H1 (cell line): ENCODE measurements around the gene MTTP. TPM values are rescaled to one million over a fixed set of nuclear protein-coding genes. Genes with fewer than 3 reads are reported as not detected.

Experiments
- CTCF ChIA-PET: fragments of 300-600 bp; sonication (Branson Sonifier 250); formaldehyde crosslinking; loops from one replicate; lab custom pipeline; 2021; ENCODE audit not compliant: partially characterized antibody; lab: Charles Lee
- POLR2A ChIA-PET: fragments of 300-600 bp; sonication (Branson Sonifier 250); formaldehyde crosslinking; loops from one replicate; lab custom pipeline; 2021; ENCODE audit warnings: inconsistent platforms; ENCODE audit not compliant: partially characterized antibody; lab: Charles Lee
- DNase-seq, 2 experiments: peaks; one replicate each; pipeline versions ENCODE4 v3.0.0 to v3.0.0-alpha.2; 2010 to 2022; ENCODE audit warnings: low spot score in 2 of 2, low read depth in 1 of 2, mixed read lengths in 1 of 2
- FAIRE-seq: peaks from 2 replicates; lab custom pipeline; 2011; peaks lifted over from hg19 to GRCh38; lab: Jason Lieb, UNC
- H2AFZ ChIP-seq: 2 replicates; pipeline ENCODE4 v1.8.1; 2012; ENCODE audit warnings: low read length, inconsistent platforms
- H2AK5ac ChIP-seq: 2 replicates; pipeline ENCODE4 v1.6.1; 2013; ENCODE audit warnings: low read depth, low read length
- H2BK120ac ChIP-seq: replicated peaks from 2 replicates; pipeline ENCODE3; 2013; ENCODE audit warnings: low read depth, low read length, inconsistent platforms
- H2BK12ac ChIP-seq: 2 replicates; pipeline ENCODE4 v1.6.1; 2013; ENCODE audit warnings: low read depth, low read length
- H2BK15ac ChIP-seq: 2 replicates; pipeline ENCODE4 v1.6.1; 2013; ENCODE audit warnings: low read length
- H2BK20ac ChIP-seq: 2 replicates; pipeline ENCODE4 v1.6.1; 2013; ENCODE audit warnings: low read length
- H2BK5ac ChIP-seq: 2 replicates; pipeline ENCODE4 v1.6.1; 2013; ENCODE audit warnings: low read depth, low read length
- H3K14ac ChIP-seq: 2 replicates; pipeline ENCODE4 v1.6.1; 2013; ENCODE audit warnings: inconsistent platforms; ENCODE audit not compliant: insufficient read length
- H3K18ac ChIP-seq: 2 replicates; pipeline ENCODE4 v1.6.1; 2013; ENCODE audit warnings: low read length; ENCODE audit errors: extremely low read depth
- H3K23ac ChIP-seq: 2 replicates; pipeline ENCODE4 v1.6.1; 2013; ENCODE audit warnings: inconsistent platforms; ENCODE audit not compliant: insufficient read length
- H3K23me2 ChIP-seq: 2 replicates; pipeline ENCODE4 v1.6.1; 2013; ENCODE audit warnings: low read depth, low read length
- H3K27ac ChIP-seq: 2 replicates; pipeline ENCODE4 v1.6.1; 2011; ENCODE audit warnings: low read depth, low read length, inconsistent platforms
- H3K27me3 ChIP-seq, 4 experiments: replicated peaks in 1 of 4; 1 replicate in 1 of 4; 2 replicates in 3 of 4; pipeline versions ENCODE4 v1.6.1 to v1.8.1; 2011 to 2013; ENCODE audit warnings: low read length in 3 of 4, mild to moderate bottlenecking in 3 of 4, inconsistent platforms in 2 of 4, mixed read lengths in 2 of 4, moderate library complexity in 1 of 4; ENCODE audit not compliant: control insufficient read depth in 3 of 4, insufficient read depth in 3 of 4; ENCODE audit errors: extremely low read depth in 1 of 4
- H3K36me3 ChIP-seq, 4 experiments: 2 replicates each; pipeline versions ENCODE4 v1.6.1 to v1.8.1; 2011 to 2013; ENCODE audit warnings: mild to moderate bottlenecking in 4 of 4, low read length in 3 of 4, moderate library complexity in 2 of 4, control low read depth in 1 of 4, inconsistent platforms in 1 of 4; ENCODE audit not compliant: insufficient read depth in 4 of 4, control insufficient read depth in 2 of 4
- H3K4ac ChIP-seq: replicated peaks from 2 replicates; pipeline ENCODE3; 2013; ENCODE audit warnings: low read length, low read depth, mixed read lengths, inconsistent platforms; ENCODE audit not compliant: insufficient read length
- H3K4me1 ChIP-seq, 4 experiments: replicated peaks in 1 of 4; 1 replicate in 1 of 4; 2 replicates in 3 of 4; pipeline versions ENCODE4 v1.6.1 to v1.8.1; 2011 to 2013; ENCODE audit warnings: low read length in 3 of 4, inconsistent platforms in 2 of 4, mixed read lengths in 1 of 4; ENCODE audit not compliant: insufficient read depth in 4 of 4, control insufficient read depth in 3 of 4
- H3K4me2 ChIP-seq, 2 experiments: 2 replicates each; pipeline versions ENCODE4 v1.6.1 to v1.8.1; 2011 to 2013; ENCODE audit warnings: low read depth in 2 of 2, low read length in 2 of 2, control low read depth in 1 of 2, inconsistent platforms in 1 of 2, mild to moderate bottlenecking in 1 of 2; ENCODE audit not compliant: insufficient read depth in 1 of 2
- H3K4me3 ChIP-seq, 4 experiments: fragments of 200-600, 300-600 bp in 1 of 4; sonication (generic), shearing (Covaris generic), sonication (Bioruptor Twin) in 1 of 4; 2 replicates each; pipeline versions ENCODE4 v1.5.1 to v1.8.1; 2011 to 2016; ENCODE audit warnings: low read length in 4 of 4, low read depth in 3 of 4, control low read depth in 2 of 4, inconsistent platforms in 2 of 4, mild to moderate bottlenecking in 2 of 4, mixed read lengths in 1 of 4, moderate library complexity in 1 of 4; ENCODE audit not compliant: insufficient read depth in 2 of 4; ENCODE audit errors: extremely low read depth in 1 of 4
- H3K56ac ChIP-seq: replicated peaks from 2 replicates; pipeline ENCODE3; 2013; ENCODE audit warnings: low read depth, mild to moderate bottlenecking, mixed read lengths, low read length, inconsistent platforms; ENCODE audit not compliant: insufficient read length
- H3K79me1 ChIP-seq: 2 replicates; pipeline ENCODE4 v1.6.1; 2013; ENCODE audit warnings: low read depth, low read length, control low read depth
- H3K79me2 ChIP-seq, 2 experiments: 2 replicates each; pipeline versions ENCODE4 v1.6.1 to v1.8.1; 2012 to 2013; ENCODE audit warnings: low read length in 2 of 2, mild to moderate bottlenecking in 2 of 2, inconsistent platforms in 1 of 2; ENCODE audit not compliant: insufficient read depth in 2 of 2, control insufficient read depth in 1 of 2
- H3K9ac ChIP-seq, 4 experiments: replicated peaks in 1 of 4; 1 replicate in 1 of 4; 2 replicates in 3 of 4; pipeline versions ENCODE4 v1.6.1 to v1.8.1; 2011 to 2013; ENCODE audit warnings: low read depth in 3 of 4, low read length in 3 of 4, control low read depth in 2 of 4, mild to moderate bottlenecking in 2 of 4, moderate library complexity in 2 of 4, inconsistent platforms in 1 of 4; ENCODE audit errors: extremely low read depth in 1 of 4
- H3K9me3 ChIP-seq, 2 experiments: 2 replicates each; pipeline versions ENCODE4 v1.6.1 to v1.8.1; 2012 to 2013; ENCODE audit warnings: mild to moderate bottlenecking in 2 of 2, moderate library complexity in 2 of 2, control low read depth in 1 of 2, inconsistent platforms in 1 of 2, low read depth in 1 of 2, low read length in 1 of 2, mixed read lengths in 1 of 2; ENCODE audit not compliant: insufficient read depth in 2 of 2
- H4K20me1 ChIP-seq, 2 experiments: replicated peaks in 1 of 2; 2 replicates each; pipeline versions ENCODE3 to v1.8.1; 2011 to 2013; ENCODE audit warnings: inconsistent platforms in 2 of 2, low read length in 2 of 2, mild to moderate bottlenecking in 1 of 2; ENCODE audit not compliant: insufficient read depth in 2 of 2, control insufficient read depth in 1 of 2
- H4K5ac ChIP-seq: 2 replicates; pipeline ENCODE4 v1.6.1; 2013; ENCODE audit warnings: low read length, low read depth, mixed read lengths, inconsistent platforms; ENCODE audit not compliant: insufficient read length
- H4K8ac ChIP-seq: 2 replicates; pipeline ENCODE4 v1.8.0; 2013; ENCODE audit warnings: mild to moderate bottlenecking, moderate library complexity, low read length, inconsistent platforms; ENCODE audit not compliant: insufficient read depth; ENCODE audit errors: extremely low read depth
- H4K91ac ChIP-seq: replicated peaks from 2 replicates; pipeline ENCODE3; 2013; ENCODE audit warnings: low read length, mixed read lengths, inconsistent platforms; ENCODE audit not compliant: insufficient read length
- E2F6 ChIP-seq: IDR thresholded peaks from 2 replicates; pipeline ENCODE4 v1.6.1; 2012; ENCODE audit warnings: inconsistent platforms
- EZH2 ChIP-seq: fragments of 200-600 bp; sonication (generic); IDR thresholded peaks from 2 replicates; pipeline ENCODE4 v1.7.1; 2012; ENCODE audit warnings: low read depth, mild to moderate bottlenecking, moderate library complexity, low read length, inconsistent platforms; ENCODE audit not compliant: severe bottlenecking
- GTF2F1 ChIP-seq: IDR thresholded peaks from 2 replicates; pipeline ENCODE4 v1.6.1; 2012; ENCODE audit warnings: low read depth, low read length, improper control_type of control experiment, borderline replicate concordance
- HDAC6 ChIP-seq: IDR thresholded peaks from one replicate; pipeline ENCODE4 v1.7.1; 2012; ENCODE audit warnings: low read depth, mild to moderate bottlenecking, inconsistent platforms, low read length, moderate library complexity
- JUN ChIP-seq: IDR thresholded peaks from 2 replicates; pipeline ENCODE4 v1.6.1; 2011; ENCODE audit warnings: low read depth, mild to moderate bottlenecking, improper control_type of control experiment, low read length
- KDM4A ChIP-seq: IDR thresholded peaks from one replicate; pipeline ENCODE4 v1.7.1; 2012; ENCODE audit warnings: low read depth, mild to moderate bottlenecking, moderate library complexity, low read length, inconsistent platforms; ENCODE audit not compliant: severe bottlenecking
- RXRA ChIP-seq: IDR thresholded peaks from 2 replicates; pipeline ENCODE4 v1.6.1; 2011; ENCODE audit warnings: low read depth, mild to moderate bottlenecking, low read length, moderate library complexity; ENCODE audit not compliant: insufficient read depth
- SAP30 ChIP-seq: fragments of 300-600 bp; sonication (generic); IDR thresholded peaks from 2 replicates; pipeline ENCODE4 v1.7.1; 2012; ENCODE audit warnings: low read length, moderate library complexity, mild to moderate bottlenecking, inconsistent platforms; ENCODE audit not compliant: insufficient read depth, insufficient replicate concordance
- SIN3A ChIP-seq, 2 experiments: IDR thresholded peaks in 1 of 2; conservative IDR thresholded peaks in 1 of 2; 2 replicates each; pipeline ENCODE4 v1.6.1; 2011 to 2012; ENCODE audit warnings: low read length in 2 of 2, improper control_type of control experiment in 1 of 2, low read depth in 1 of 2, mild to moderate bottlenecking in 1 of 2
- SP4 ChIP-seq: IDR thresholded peaks from 2 replicates; pipeline ENCODE4 v1.6.1; 2012; ENCODE audit warnings: low read length, inconsistent platforms
- TCF12 ChIP-seq: IDR thresholded peaks from 2 replicates; pipeline ENCODE4 v1.6.1; 2011; ENCODE audit warnings: low read depth, mild to moderate bottlenecking, low read length
- YY1 ChIP-seq: IDR thresholded peaks from 2 replicates; pipeline ENCODE4 v1.6.1; 2011; ENCODE audit warnings: low read depth, mild to moderate bottlenecking, low read length
- WGBS, 2 experiments: shearing (Covaris generic) in 1 of 2; methylation state at CpG; one replicate each; pipeline versions ENCODE4 v1.1.6 to v1.1.7; 2013 to 2015; ENCODE audit warnings: low lambda C conversion rate in 2 of 2, mixed read lengths in 2 of 2, inconsistent platforms in 1 of 2, low coverage in 1 of 2, missing lambda C conversion rate in 1 of 2; ENCODE audit not compliant: insufficient replicate concordance in 2 of 2, insufficient coverage in 1 of 2, insufficient read length in 1 of 2; ENCODE audit errors: extremely low coverage in 1 of 2, missing lambda C conversion rate in 1 of 2; 5-methylcytosine and 5-hydroxymethylcytosine counted together
- polyA plus RNA-seq, 7 experiments: library from polyadenylated mRNA; depleted of rRNA in 3 of 7; stranded (reverse) in 5 of 7; unstranded in 2 of 7; fragments of >200 nt in 5 of 7; fragments of 200-250 nt in 2 of 7; gene quantifications; 1 replicate in 5 of 7; 2 replicates in 1 of 7; 4 replicates in 1 of 7; pipeline versions ENCODE4 v1.2.1 to v1.2.3, GENCODE V29; 2011 to 2013; ENCODE audit warnings: missing spikeins in 2 of 7, mixed read lengths in 2 of 7
- total RNA-seq: library from RNA; stranded (reverse); fragmentation: NEBNext Ultra II Directional; extraction: Animal tissue kit (Norgen Biotek cat#: 25700); gene quantifications from 2 replicates; pipeline ENCODE4 v1.2.1, GENCODE V29; 2021
- TF ChIP-seq, protein P1 (sequence below): IDR thresholded peaks from 2 replicates; pipeline ENCODE4 v1.6.1; 2011; ENCODE audit warnings: low read depth, mild to moderate bottlenecking, low read length; ENCODE audit not compliant: insufficient read depth

Gene MTTP
- total and polyA plus RNA-seq, 2 of the 8 experiments (the other 6 are each of a cell fraction or from before 2014, with no cell fraction given) = 0.12 to 0.26 TPM

GRCh38 chr4:99552872-99553271 is 21.8 kb upstream of the MTTP start:
- CTCF ChIA-PET = interaction anchor here (1.1 kb wide), 1 partner anchor 15 kb away, joined by 3 read pairs; no protein-coding TSS in a partner anchor
- TF ChIP-seq RXRA (no peak), TCF12 (no peak), KDM4A (no peak), SIN3A (conservative IDR thresholded peaks at IDR 0.05 in 1 of 2, IDR thresholded peaks at IDR 0.05 in 1 of 2; ENCODE audit: low read depth in 1 of 2, low read length in 2 of 2) (no peak), JUN (no peak), SP4 (no peak), GTF2F1 (no peak), SAP30 (no peak), E2F6 (no peak), HDAC6 (no peak), EZH2 (no peak), YY1 (no peak)
- TF ChIP-seq, protein P1, sequence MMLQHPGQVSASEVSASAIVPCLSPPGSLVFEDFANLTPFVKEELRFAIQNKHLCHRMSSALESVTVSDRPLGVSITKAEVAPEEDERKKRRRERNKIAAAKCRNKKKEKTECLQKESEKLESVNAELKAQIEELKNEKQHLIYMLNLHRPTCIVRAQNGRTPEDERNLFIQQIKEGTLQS = no peak

More at GRCh38 chr4:99552872-99553271, 21.8 kb upstream of the MTTP start:
- FAIRE-seq (no peak), DNase-seq (no peak)
- no peak overlapping the region for H3K9ac ChIP-seq
- H4K91ac ChIP-seq = no peak overlapping the region
- H2BK120ac ChIP-seq = no peak overlapping the region
- no peak overlapping the region for H2AFZ ChIP-seq
- H4K20me1 ChIP-seq = no peaks in the 10 kb centered on the region
- H3K4ac ChIP-seq = no peak overlapping the region
- H3K79me2 ChIP-seq = no peaks in the 10 kb centered on the region
- no peak overlapping the region for H3K4me2 ChIP-seq
- H3K4me3 ChIP-seq = no peak overlapping the region
- no peaks in the 10 kb centered on the region for H3K9me3 ChIP-seq
- H2BK15ac ChIP-seq = no peak overlapping the region
- no peak overlapping the region for H2BK20ac ChIP-seq
- H3K23me2 ChIP-seq = no peaks in the 10 kb centered on the region
- no peak overlapping the region for H3K23ac ChIP-seq
- no peak overlapping the region for H2AK5ac ChIP-seq
- no peak overlapping the region for H2BK5ac ChIP-seq
- H3K56ac ChIP-seq = no peak overlapping the region
- WGBS, 2 experiments = 92% methylated on average over 2 of the region's 2 CpGs; no CpG with 5 or more reads in 1 of the 2 experiments
- 0 out of 7 replicates have a peak, but pooled peaks cover 0 to 2% (median 0%) of the 10 kb centered on the region in 4 experiments for H3K4me1 ChIP-seq
- no peaks in the 10 kb centered on the region for H3K36me3 ChIP-seq
- no peak overlapping the region for H3K27ac ChIP-seq
- H3K27me3 ChIP-seq = no peaks in the 10 kb centered on the region
- no peak overlapping the region for H2BK12ac ChIP-seq
- no peaks in the 10 kb centered on the region for H3K79me1 ChIP-seq
- POLR2A ChIA-PET = no interaction called here
- no peak overlapping the region for H4K8ac ChIP-seq
- H3K14ac ChIP-seq = no peak overlapping the region
- no peak overlapping the region for H3K18ac ChIP-seq
- H4K5ac ChIP-seq = no peak overlapping the region
